Right renal cortex interstitium (tissue), 3 donors: ENCODE data around the gene AGAP1. TPM values are rescaled to one million over a fixed set of nuclear protein-coding genes. Genes with fewer than 3 reads are reported as not detected.

Experiments used
- DNase-seq, 3 donors: peaks; one replicate each; pipeline ENCODE4 v3.0.0-alpha.2; 2013; ENCODE audit warnings: low read depth in 3 of 3, low spot score in 2 of 3
- polyA plus RNA-seq, 3 donors: library from polyadenylated mRNA; unstranded; fragments of 120-200 nt; gene quantifications; one replicate each; pipeline ENCODE4 v1.2.1, GENCODE V29; 2013; ENCODE audit not compliant: insufficient read length in 3 of 3

The AGAP1 gene
- polyA plus RNA-seq, 3 donors: 18.0 to 22.6 (median 21.2) TPM

- DNase-seq: no peak
These were observed 34.1 kb downstream of the AGAP1 start for GRCh38 chr2:235527806-235528469.

- no peak for DNase-seq
These were observed 35.8 kb downstream of the AGAP1 start for GRCh38 chr2:235529621-235530020.

GRCh38 chr2:235530735-235531134 is 36.9 kb downstream of the AGAP1 start:
- no peak for DNase-seq

GRCh38 chr2:235532307-235532706 is 38.5 kb downstream of the AGAP1 start:
- no peak for DNase-seq

GRCh38 chr2:235533198-235533597 is 39.4 kb downstream of the AGAP1 start:
- DNase-seq: no peak

- no peak for DNase-seq
These were observed 40.0 kb downstream of the AGAP1 start for GRCh38 chr2:235533616-235534385.

- no peak for DNase-seq
These were observed 41.0 kb downstream of the AGAP1 start for GRCh38 chr2:235534678-235535422.

- DNase-seq: no peak
These were observed 41.7 kb downstream of the AGAP1 start for GRCh38 chr2:235535423-235536130.

- no peak for DNase-seq
These were observed 42.9 kb downstream of the AGAP1 start for GRCh38 chr2:235536711-235537110.

- DNase-seq: no peak
These were observed 43.3 kb downstream of the AGAP1 start for GRCh38 chr2:235537186-235537585.

- no peak for DNase-seq
These were observed 43.7 kb downstream of the AGAP1 start for GRCh38 chr2:235537587-235537986.

- DNase-seq: no peak
These were observed 44.3 kb downstream of the AGAP1 start for GRCh38 chr2:235538144-235538639.

GRCh38 chr2:235538981-235539380 is 45.1 kb downstream of the AGAP1 start:
- DNase-seq: no peak

GRCh38 chr2:235539773-235540172 is 45.9 kb downstream of the AGAP1 start:
- no peak for DNase-seq

GRCh38 chr2:235541016-235541415 is 47.2 kb downstream of the AGAP1 start:
- no peak for DNase-seq

- no peak for DNase-seq
These were observed 48.2 kb downstream of the AGAP1 start for GRCh38 chr2:235541838-235542549.

GRCh38 chr2:235542733-235543127 is 48.9 kb downstream of the AGAP1 start:
- no peak for DNase-seq

- DNase-seq: no peak
These were observed 49.4 kb downstream of the AGAP1 start for GRCh38 chr2:235543128-235543750.

GRCh38 chr2:235543851-235544688 is 50.2 kb downstream of the AGAP1 start:
- DNase-seq: no peak
